Activated T-cell treated with anti-CD3 and anti-CD28 coated beads, Interleukin-2, amount 50 U/mL, for 72 hours (primary cell): Measurements from ENCODE around the gene VOPP1. TPM values are rescaled to one million over a fixed set of nuclear protein-coding genes. Genes with fewer than 3 reads are reported as not detected.
A peak's percentile ranks its signal among the peaks of the same experiment; 100 is the strongest.

Experiments used
- ATAC-seq, 2 donors: fragments of 150-1000 bp; cut with Tn5 transposase; replicated peaks in 1 of 2; 2 replicates each; pipeline ENCODE4 v1.10.0; 2021; ENCODE audit warnings: moderate library complexity in 2 of 2, mild to moderate bottlenecking in 1 of 2
- DNase-seq, 2 donors: peaks; one replicate each; pipeline ENCODE4 v3.0.0; 2021 to 2022; ENCODE audit warnings: mixed read lengths in 1 of 2
- H3K27ac Mint-ChIP-seq: one replicate; pipeline ENCODE4 v1.8.0; 2022; ENCODE audit warnings: mild to moderate bottlenecking, moderate library complexity, mixed read lengths
- H3K27me3 Mint-ChIP-seq: one replicate; pipeline ENCODE4 v1.8.0; 2022; ENCODE audit warnings: low read depth, mixed read lengths
- H3K36me3 Mint-ChIP-seq, 2 donors: one replicate each; pipeline ENCODE4 v1.8.0; 2022; ENCODE audit warnings: mixed read lengths in 2 of 2, mild to moderate bottlenecking in 1 of 2; ENCODE audit not compliant: insufficient read depth in 2 of 2
- H3K4me1 Mint-ChIP-seq: one replicate; pipeline ENCODE4 v1.8.0; 2022; ENCODE audit warnings: low read depth, mixed read lengths
- H3K4me3 Mint-ChIP-seq, 2 donors: one replicate each; pipeline ENCODE4 v1.8.0; 2022; ENCODE audit warnings: mild to moderate bottlenecking in 2 of 2, mixed read lengths in 2 of 2, moderate library complexity in 2 of 2
- H3K9me3 Mint-ChIP-seq, 2 donors: one replicate each; pipeline ENCODE4 v1.8.0; 2022; ENCODE audit warnings: mixed read lengths in 2 of 2
- total RNA-seq, 2 donors: library from RNA; stranded (reverse); gene quantifications; one replicate each; pipeline ENCODE4 v1.2.3, GENCODE V29; 2022

The VOPP1 gene
- total RNA-seq, 2 donors from 2014 or later: 90.8 to 91.1 TPM

GRCh38 chr7:55429835-55430499 lies 142.3 kb downstream of the VOPP1 start:
- Mint-ChIP-seq H3K4me1 (peaks cover 33% of the 10 kb centered on the region), H3K27me3 (no peaks in the 10 kb centered on the region), H3K27ac (no peak overlapping the region), H3K4me3 (no peak overlapping the region), H3K9me3 (no peaks in the 10 kb centered on the region), H3K36me3 (peaks cover 1 to 11% of the 10 kb centered on the region in 2 donors)
- DNase-seq: no peak
- ATAC-seq: no peak

- ATAC-seq (no peak), DNase-seq (no peak)
- H3K36me3 Mint-ChIP-seq: peaks cover 1 to 11% of the 10 kb centered on the region in 2 donors
- no peaks in the 10 kb centered on the region for H3K9me3 Mint-ChIP-seq
- H3K4me1 Mint-ChIP-seq: peaks cover 22% of the 10 kb centered on the region
- peak overlapping the region in 1 of 2 donors; percentile 34 for H3K4me3 Mint-ChIP-seq
- no peaks in the 10 kb centered on the region for H3K27me3 Mint-ChIP-seq
- no peak overlapping the region for H3K27ac Mint-ChIP-seq
Measured at GRCh38 chr7:55427800-55428199, 144.5 kb downstream of the VOPP1 start.

GRCh38 chr7:55427342-55427741 lies 145.0 kb downstream of the VOPP1 start:
- peak; percentile 20 to 58 for ATAC-seq
- Mint-ChIP-seq H3K36me3 (peaks cover 1 to 11% of the 10 kb centered on the region in 2 donors), H3K4me1 (peaks cover 21% of the 10 kb centered on the region), H3K4me3 (peak overlapping the region; percentile 34 to 35), H3K27me3 (no peaks in the 10 kb centered on the region), H3K9me3 (no peaks in the 10 kb centered on the region), H3K27ac (peak overlapping the region; percentile 16)
- DNase-seq: no peak

GRCh38 chr7:55426676-55427075 lies 145.6 kb downstream of the VOPP1 start:
- Mint-ChIP-seq H3K27ac (no peak overlapping the region), H3K36me3 (peaks cover 1 to 11% of the 10 kb centered on the region in 2 donors), H3K4me3 (no peak overlapping the region), H3K27me3 (no peaks in the 10 kb centered on the region), H3K4me1 (peaks cover 21% of the 10 kb centered on the region), H3K9me3 (no peaks in the 10 kb centered on the region)
- ATAC-seq (no peak), DNase-seq (no peak)

- Mint-ChIP-seq H3K27ac (no peak overlapping the region), H3K4me1 (peaks cover 21% of the 10 kb centered on the region), H3K27me3 (no peaks in the 10 kb centered on the region), H3K9me3 (no peaks in the 10 kb centered on the region), H3K4me3 (no peak overlapping the region), H3K36me3 (peaks cover 1 to 11% of the 10 kb centered on the region in 2 donors)
- ATAC-seq: no peak
- DNase-seq: no peak
Measured at GRCh38 chr7:55425141-55425752, 147.1 kb downstream of the VOPP1 start.

- no peak overlapping the region for H3K4me3 Mint-ChIP-seq
- no peak overlapping the region for H3K27ac Mint-ChIP-seq
- no peaks in the 10 kb centered on the region for H3K9me3 Mint-ChIP-seq
- ATAC-seq (no peak), DNase-seq (no peak)
- H3K27me3 Mint-ChIP-seq: no peaks in the 10 kb centered on the region
- H3K4me1 Mint-ChIP-seq: peaks cover 21% of the 10 kb centered on the region
- H3K36me3 Mint-ChIP-seq: peaks cover 1 to 13% of the 10 kb centered on the region in 2 donors
Measured at GRCh38 chr7:55423891-55424290, 148.4 kb downstream of the VOPP1 start.

GRCh38 chr7:55423277-55423711 lies 149.0 kb downstream of the VOPP1 start:
- Mint-ChIP-seq H3K4me3 (no peak overlapping the region), H3K4me1 (peaks cover 21% of the 10 kb centered on the region), H3K27me3 (no peaks in the 10 kb centered on the region), H3K27ac (no peak overlapping the region), H3K36me3 (peaks cover 1 to 13% of the 10 kb centered on the region in 2 donors), H3K9me3 (no peaks in the 10 kb centered on the region)
- DNase-seq (no peak), ATAC-seq (no peak)

Other genes starting within 250 kb of the VOPP1 start
- 10 to 100 TPM in 1 of 2 donors, 1 to 10 TPM in 1; 9.5 to 13.0 TPM for gene LANCL2, start 207.2 kb downstream of the VOPP1 start, total RNA-seq